NB4 (cell line): Measurements from ENCODE around the gene ADAMTS2.
"Not testable (repeated sequence)": the region's sequence is repeated elsewhere in the genome, so short reads cannot be mapped to it uniquely, and the experiment has no call there.

Source experiments
- DNase-seq: peaks from one replicate; pipeline ENCODE4 v3.0.0; 2010; ENCODE audit warnings: low read depth
- H3K4me3 ChIP-seq: one replicate; pipeline ENCODE4 v1.5.1; 2011; ENCODE audit warnings: mild to moderate bottlenecking, low read depth, low read length, moderate library complexity
- MYC ChIP-seq: IDR thresholded peaks from 2 replicates; pipeline ENCODE4 v1.6.1; 2011; ENCODE audit warnings: low read depth, low read length
- POLR2A ChIP-seq: IDR thresholded peaks from 2 replicates; pipeline ENCODE4 v1.6.1; 2011; ENCODE audit warnings: mild to moderate bottlenecking; ENCODE audit not compliant: insufficient read length; ENCODE audit errors: extremely low read depth
- TF ChIP-seq, protein P1 (sequence below): IDR thresholded peaks from one replicate; pipeline ENCODE4 v1.5.1; 2012; ENCODE audit warnings: low read depth, low read length
- TF ChIP-seq, protein P2 (sequence below): IDR thresholded peaks from 2 replicates; pipeline ENCODE4 v1.6.1; 2011; ENCODE audit warnings: low read depth, low read length

ADAMTS2 gene

DNA sequence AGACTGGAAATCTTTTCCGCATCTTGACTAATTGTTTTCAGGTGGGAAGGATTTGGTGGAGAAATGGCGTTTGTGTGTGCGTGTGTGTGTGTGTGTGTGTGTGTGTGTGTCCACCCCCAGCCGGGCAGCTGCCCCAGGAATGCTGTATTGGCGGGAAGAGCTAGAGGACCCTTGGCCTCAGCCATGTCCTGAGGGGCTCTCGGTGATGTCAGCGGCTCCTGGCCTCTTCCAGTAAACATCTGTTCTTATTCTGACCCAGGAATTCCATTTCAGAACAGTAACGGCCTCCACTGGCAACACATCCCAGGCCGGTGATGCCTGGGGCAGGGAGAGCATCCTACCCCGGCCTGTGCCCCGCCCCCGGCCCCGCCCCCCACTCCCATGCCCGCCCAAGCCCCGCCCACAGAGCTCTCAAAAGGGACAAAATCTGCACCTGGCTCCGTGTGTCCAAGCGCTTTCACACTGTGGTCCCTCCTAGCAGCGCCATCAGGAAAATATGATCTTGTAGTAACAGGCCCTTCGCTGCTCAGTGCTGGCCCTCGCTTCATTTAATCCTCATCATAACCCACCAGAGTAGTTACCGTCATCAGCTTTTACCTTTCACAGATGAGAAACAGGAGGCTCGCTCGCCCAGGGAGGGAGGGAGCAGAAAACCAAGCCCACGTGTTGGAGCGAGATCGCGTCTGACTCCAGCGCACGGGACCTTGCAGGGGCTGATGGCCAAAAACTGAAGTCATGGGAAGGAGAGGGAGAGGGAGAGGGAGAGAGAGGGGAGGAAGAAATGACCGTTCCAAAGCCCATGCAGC is 18.9 kb downstream of the ADAMTS2 start:
- TF ChIP-seq, protein P1, sequence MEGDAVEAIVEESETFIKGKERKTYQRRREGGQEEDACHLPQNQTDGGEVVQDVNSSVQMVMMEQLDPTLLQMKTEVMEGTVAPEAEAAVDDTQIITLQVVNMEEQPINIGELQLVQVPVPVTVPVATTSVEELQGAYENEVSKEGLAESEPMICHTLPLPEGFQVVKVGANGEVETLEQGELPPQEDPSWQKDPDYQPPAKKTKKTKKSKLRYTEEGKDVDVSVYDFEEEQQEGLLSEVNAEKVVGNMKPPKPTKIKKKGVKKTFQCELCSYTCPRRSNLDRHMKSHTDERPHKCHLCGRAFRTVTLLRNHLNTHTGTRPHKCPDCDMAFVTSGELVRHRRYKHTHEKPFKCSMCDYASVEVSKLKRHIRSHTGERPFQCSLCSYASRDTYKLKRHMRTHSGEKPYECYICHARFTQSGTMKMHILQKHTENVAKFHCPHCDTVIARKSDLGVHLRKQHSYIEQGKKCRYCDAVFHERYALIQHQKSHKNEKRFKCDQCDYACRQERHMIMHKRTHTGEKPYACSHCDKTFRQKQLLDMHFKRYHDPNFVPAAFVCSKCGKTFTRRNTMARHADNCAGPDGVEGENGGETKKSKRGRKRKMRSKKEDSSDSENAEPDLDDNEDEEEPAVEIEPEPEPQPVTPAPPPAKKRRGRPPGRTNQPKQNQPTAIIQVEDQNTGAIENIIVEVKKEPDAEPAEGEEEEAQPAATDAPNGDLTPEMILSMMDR, result no peak
- TF ChIP-seq, protein P2, sequence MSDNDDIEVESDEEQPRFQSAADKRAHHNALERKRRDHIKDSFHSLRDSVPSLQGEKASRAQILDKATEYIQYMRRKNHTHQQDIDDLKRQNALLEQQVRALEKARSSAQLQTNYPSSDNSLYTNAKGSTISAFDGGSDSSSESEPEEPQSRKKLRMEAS, result no peak
- no peak for TF ChIP-seq MYC
- no peak for TF ChIP-seq POLR2A
- DNase-seq, result no peak
- no peak overlapping the region for H3K4me3 ChIP-seq

DNA sequence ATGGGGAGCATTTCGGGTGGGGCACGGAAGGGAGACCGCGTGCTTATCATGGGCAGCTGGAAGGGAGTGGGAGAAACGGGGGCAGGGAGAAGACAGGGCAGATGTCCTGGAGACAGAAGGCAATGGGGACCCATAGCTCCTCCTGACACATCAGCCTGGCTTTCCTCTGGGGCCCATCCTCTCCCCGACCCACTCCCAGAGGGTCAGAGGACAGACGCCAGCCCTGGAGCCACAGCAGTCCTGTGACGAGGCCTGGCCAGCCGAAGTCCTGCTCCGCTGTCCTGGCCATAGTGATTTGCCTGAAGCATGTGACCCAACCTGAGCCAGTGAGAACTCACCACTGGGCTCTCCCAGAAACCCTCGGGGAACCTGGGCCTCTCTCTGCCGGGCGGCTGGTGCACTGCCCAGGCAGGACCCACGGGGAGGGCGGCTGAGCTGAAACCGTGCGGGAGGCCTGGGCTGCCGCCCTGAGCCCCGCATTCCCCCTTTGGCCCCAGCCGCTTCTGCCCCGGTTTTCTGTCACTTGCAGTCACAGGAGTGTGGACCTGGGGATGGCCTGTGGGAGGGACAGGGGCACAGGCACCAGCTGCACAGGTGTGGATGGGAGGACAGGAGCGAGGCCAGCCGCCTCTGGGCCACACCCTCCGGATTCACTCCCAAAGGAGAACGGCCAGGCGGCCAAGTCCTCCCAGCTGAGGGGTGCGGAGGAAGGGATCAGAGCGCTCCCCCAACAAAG is 19.8 kb downstream of the ADAMTS2 start:
- TF ChIP-seq POLR2A, result no peak
- TF ChIP-seq MYC, result no peak
- TF ChIP-seq, protein P2, result no peak
- TF ChIP-seq, protein P1, result no peak
- H3K4me3 ChIP-seq, result no peak overlapping the region
- no peak for DNase-seq

DNA sequence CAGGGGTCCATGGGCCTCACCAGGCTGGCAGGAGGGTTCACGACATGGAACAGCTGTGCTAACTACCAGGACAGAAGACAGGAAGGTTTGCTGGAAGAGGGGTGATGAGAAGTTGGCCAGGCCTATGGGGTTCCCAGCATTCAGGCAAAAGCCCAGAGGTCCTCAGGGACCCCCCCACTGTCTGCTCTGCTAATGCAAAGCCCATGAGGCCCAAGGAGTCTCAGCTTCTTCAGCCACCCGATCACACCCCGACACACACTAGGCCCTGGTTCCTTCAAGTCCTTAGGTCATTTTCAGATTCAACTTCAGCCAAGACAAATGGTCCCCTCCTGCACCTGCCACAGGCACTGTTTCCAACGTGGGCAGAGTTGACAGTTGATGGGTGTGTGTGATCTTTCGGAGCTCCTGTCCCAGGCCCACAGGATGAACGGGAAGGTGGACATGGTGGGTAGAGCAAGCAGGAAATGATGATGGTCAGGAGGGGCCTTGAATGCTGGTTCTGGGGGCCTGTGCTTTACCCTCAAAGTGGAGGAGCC is 20.4 kb downstream of the ADAMTS2 start:
- TF ChIP-seq POLR2A (no peak), MYC (no peak)
- TF ChIP-seq, protein P1, result no peak
- TF ChIP-seq, protein P2, result no peak
- H3K4me3 ChIP-seq, result no peak overlapping the region
- DNase-seq, result no peak

DNA sequence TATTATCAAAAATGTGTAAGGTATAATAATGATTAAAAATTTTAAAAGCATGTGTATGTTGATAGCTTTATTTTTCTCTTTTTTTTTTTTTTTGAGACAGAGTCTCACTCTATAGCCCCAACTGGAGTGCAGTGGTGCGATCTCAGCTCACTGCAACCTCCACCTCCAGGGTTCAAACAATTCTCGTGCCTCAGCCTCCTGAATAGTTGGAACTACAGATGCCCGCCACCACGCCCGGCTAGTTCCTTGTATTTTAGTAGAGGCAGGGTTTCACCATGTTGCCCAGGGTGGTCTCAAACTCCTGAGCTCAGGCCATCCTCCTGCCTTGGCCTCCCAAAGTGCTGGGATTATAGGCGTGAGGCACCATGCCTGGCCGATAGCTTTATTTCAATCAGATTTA is 20.9 kb downstream of the ADAMTS2 start:
- not testable (repeated sequence) for H3K4me3 ChIP-seq, DNase-seq

DNA sequence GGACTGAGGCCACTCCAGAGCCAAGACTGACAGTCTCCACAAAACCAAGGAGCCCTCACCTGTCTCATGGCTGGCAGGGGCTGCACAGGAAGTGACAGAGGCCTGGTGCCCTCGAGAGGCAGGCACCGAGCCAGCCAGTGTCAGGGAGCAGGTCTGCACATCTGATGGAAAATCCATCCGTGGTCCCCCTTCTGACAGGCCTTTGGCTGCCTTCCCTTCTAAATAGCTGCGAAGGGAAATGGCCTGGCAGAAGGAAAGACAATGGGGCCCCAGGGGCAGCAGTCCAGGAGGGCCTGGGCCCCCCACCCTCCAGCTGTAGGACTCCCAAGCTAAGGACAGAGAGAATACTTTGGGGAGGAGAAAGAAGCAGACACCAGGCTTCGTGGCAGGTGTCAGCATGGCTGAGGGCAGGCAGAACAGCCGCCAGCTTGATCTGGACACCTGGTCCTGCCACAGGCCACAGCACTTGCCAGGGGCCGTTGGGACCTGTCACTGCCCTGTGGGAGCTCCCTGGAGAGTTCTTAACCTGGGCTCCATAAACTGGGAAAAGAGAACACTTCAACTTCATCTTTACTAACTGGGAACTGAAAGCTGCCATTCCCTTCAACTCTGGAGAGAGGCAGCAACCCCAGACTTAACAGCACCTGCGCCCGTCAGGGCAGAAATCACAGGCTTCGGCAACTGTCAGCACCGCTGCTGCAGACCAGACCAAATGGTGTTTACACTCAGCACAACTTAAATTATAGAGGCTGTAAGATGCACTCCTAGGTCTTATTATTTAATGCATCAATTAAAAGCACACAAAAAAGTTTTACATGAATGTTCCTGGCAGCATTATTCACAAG is 22.0 kb downstream of the ADAMTS2 start:
- H3K4me3 ChIP-seq, result no peak overlapping the region
- DNase-seq, result no peak
- TF ChIP-seq, protein P2, result no peak
- TF ChIP-seq, protein P1, result no peak
- TF ChIP-seq POLR2A (no peak), MYC (no peak)
